ENCODE data around the gene PSORS1C2.

PSORS1C2 gene

DNA sequence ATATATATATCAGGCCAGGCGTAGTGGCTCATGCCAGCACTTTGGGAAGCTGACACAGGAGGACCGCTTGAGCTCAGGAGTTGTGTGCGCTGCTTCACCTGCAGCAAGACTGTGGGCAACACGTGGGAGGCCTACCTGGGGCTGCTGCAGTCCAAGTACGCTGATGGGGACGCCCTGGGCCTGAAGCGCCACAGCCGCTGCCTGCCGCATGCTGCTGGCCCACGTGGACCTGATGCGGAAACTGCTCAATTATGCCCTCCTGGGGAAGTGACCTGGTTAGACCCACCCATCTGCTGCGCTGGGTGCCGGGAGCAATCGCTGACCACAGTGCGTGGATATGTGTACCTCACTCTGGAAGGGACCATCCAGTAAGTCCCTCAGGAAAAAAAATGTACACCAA lies 1.8 kb upstream of the PSORS1C2 start:
- no peak for DNase-seq (ENCODE audit: low read depth)

DNA sequence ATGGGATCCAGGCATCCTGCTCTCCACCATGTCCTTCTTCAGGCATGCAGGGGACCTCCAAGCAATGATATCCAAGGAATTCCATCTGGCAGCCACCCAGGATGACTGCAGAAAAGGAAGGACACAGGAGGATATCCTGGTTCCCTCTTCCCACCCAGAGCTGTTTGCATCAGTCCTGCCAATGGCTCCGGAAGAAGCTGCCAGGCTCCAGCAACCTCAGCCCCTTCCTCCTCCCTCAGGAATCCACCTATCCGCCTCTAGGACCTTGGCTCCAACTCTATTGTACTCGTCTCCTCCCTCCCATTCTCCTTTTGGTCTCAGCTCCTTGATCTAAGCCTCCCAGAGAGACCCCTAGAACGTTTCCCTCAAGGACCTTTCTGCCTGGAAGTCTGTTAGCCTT lies 733 bp upstream of the PSORS1C2 start:
- peak; percentile 32 for DNase-seq (ENCODE audit: low read depth)

DNA sequence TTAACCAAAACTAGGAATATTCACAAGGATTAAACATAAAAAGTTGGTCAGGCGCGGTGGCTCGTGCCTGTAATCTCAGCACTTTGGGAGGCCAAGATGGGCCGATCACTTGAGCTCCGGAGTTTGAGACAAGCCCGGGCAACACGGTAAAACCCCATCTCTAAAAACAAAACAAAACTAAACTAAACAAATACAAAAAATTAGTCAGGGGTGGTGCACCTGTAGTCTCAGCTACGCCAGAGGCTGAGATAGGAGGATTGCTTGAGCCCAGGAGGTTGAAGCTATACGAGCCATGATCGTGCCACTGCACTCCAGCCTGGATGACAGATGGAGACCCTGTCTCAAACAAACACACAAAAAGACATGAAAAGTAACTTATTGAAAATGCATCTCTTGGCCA lies 3.2 kb downstream of the PSORS1C2 start:
- no peak for DNase-seq (ENCODE audit: low read depth)

DNA sequence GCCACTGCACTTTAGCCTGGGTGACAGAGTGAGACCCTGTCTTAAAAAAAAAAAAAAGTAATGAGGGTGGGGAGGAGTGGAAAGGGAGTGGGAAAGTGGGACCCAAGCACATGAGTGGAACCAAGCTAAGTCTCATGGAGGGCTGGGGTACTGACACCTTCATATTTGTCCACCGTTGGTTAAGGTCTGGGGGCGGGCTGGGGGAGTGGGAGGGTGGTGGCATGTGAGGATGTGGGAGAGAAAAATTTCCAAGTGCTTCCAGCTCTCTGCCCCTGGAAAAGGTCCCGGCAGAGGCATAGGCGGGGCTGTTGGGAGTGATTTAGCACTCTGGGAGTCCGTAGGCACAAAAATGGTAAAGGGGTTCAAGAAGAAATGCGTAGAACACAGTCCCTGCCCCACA lies 6.1 kb downstream of the PSORS1C2 start:
- no peak for DNase-seq (ENCODE audit: low read depth)

DNA sequence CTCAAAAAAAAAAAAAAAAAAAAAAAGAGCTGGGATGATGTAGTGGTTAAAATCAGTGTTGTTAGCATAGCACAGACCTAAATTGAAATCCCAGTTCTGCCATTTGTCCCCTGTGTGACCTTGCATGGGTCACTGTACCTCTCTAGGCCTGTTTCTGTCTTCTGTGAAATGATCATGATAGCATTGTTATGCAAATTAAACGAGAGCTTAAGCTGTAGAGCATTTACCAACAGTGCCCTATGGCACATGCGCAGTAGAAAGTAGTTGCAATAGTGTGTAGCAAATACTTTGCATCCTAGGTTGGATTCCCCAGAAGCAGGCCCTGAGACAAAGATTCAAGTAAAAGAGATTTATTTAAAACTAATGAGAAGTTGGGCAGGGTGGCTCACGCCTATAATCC lies 7.3 kb downstream of the PSORS1C2 start:
- DNase-seq (ENCODE audit: low read depth): no peak

DNA sequence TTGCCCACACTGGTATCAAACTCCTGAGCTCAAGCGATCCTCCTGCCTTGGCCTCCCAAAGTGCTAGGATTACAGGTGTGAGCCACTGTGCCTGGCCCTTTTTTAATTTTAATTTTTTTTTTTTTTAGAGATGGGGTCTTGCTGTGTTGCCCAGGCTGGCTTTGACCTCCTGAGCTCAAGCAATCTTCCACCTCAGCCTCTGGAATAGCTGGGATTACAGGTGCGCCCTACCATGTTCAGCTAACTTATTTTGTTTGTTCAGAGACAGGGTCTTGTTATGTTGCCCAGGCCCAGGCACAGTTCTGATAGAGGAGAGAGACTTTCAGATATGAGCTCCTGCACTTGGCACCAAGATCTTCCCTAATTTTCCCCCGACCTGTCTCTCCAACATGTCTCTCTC lies 8.1 kb downstream of the PSORS1C2 start:
- no peak for DNase-seq (ENCODE audit: low read depth)

DNA sequence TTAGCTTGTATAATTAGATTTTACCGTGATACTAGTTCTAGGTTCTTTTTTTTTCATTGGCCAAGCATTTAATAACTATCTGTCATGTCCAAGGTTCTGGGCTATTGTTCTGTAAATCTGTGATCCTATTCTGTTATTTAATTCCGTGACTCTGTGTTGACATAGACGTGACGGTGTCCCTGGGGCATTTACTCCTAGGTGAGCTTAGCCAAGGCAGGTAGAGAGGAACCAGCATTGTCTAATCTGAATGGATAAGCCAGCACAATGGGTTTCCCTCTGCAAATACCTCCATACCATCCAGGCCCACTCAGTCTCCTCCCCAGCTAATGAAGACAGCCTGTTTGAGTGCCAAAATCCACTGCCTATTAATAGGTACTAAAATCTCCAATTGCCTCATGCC lies 9.7 kb downstream of the PSORS1C2 start:
- DNase-seq (ENCODE audit: low read depth): no peak

DNA sequence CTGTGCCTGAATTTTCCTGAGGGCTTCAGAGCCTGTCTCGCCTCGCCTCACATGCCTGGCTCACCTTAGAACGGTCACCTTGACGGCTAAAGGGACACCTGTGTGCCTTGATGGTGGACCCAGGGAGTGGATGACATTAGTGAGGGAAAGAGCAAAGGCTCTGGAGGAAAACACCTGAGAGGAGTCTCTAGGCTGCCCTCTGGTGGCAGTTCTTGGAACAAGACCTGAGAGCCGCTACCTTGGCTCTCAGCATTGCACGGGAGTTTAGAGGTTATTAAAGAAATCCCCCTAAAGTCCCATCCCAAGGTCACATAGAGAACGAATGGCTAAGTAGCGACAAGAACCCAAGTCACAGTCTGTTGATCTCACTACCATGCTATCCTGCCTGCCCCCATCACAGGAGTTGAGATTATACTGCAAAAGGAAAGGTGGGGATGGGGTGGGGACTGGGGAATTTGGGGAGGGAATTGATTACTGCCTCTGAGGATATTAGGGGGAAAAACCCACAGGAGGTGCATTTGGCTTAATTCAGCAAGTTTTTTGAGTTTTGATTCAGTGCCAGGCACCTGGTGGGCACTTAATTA lies 10.7 kb downstream of the PSORS1C2 start:
- peak; percentile 65 for DNase-seq (ENCODE audit: low read depth)

DNA sequence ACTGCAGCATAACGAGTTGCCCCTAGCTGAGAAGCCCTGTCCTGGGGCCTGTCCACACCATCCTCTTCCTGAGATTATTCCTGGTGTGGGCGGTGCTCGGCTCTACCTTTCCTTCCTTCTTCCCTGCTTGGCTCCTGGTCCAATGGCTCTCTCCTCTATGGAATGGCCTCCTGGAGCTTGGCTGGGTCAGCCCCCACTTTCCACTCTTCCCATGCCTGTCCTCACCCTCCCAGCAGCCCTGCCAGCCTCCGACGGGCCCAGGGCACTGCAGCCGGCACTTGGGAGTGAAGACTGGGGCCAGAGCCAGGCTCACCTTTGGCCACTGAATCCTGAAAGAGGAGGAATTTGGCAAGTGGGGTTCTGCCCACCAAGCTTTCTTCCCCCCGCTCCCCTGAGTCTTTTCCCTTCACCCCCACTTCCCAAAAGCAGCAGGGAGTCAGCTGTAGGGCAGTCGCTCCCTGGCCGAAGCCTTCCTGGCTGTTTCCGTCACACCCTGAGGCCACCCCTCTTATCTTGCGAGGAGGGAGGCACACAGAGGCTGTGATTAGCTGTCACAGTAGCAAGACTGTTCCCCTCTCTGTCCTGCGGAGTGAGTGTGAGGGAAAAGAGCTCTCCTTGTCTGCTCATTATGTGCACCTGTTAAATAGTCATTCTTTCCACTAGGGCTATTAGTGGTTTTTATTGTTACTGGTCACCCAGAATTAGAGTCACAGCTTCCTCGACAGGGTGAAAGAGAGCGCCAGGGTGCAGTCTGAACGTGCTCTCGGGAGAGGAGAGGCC lies 12.3 kb downstream of the PSORS1C2 start:
- DNase-seq (ENCODE audit: low read depth): no peak

DNA sequence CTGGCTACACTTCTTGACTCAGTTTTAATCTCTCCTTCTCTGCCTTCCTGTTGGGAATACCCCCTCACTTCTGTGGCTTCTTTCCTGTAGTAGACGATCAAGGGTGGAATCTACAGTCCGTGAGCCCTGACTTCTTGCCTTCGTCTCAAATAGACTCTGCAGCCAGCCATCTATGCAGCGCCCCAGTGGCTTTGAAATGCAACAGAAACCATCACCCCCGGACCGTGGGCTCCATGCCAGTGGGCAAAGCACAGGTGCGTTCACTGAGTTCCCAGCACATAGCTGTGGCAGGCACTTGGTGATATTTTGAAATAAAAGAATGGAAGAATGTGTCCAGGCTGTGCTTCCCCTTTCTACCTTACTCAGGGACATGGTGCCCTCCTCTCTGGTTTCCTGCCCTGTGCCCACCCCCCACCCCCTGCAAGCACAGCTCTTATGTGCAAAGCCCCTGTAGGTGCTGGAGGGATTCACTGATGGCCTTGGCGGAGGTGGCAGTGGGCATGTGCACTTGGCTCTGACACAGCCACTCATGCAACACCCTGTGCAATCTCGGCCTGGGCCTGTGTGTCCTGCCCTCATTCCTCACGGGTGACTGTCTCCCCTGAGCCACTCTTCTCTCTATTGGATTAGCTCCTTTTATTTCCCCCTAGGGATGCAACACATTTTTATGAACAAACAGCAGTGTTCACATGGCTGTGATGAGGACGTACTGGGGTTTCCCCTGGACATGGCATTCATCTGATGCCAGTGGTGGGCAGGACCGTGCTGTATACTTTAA lies 13.1 kb downstream of the PSORS1C2 start:
- DNase-seq (ENCODE audit: low read depth): peak; percentile 79

DNA sequence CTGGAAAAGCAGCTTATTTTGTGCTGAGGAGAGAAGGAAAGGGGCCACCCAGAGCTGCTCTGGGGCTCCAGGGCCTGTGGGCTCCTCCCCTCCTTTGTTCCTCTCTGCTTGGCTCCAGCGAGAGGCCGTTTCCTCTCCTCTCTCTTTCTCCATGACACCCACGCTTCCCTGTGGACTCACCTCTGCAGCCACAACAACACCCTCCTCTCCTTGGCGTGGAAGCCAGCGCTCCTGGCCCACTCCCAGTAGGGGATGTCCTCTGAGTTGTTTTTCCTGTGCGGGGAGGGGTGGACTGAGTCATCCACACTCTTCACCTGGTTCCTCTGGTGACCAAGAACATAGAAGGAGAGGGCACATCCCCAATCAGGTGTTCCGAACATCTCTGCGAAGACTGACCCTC lies 13.7 kb downstream of the PSORS1C2 start:
- DNase-seq (ENCODE audit: low read depth): no peak

DNA sequence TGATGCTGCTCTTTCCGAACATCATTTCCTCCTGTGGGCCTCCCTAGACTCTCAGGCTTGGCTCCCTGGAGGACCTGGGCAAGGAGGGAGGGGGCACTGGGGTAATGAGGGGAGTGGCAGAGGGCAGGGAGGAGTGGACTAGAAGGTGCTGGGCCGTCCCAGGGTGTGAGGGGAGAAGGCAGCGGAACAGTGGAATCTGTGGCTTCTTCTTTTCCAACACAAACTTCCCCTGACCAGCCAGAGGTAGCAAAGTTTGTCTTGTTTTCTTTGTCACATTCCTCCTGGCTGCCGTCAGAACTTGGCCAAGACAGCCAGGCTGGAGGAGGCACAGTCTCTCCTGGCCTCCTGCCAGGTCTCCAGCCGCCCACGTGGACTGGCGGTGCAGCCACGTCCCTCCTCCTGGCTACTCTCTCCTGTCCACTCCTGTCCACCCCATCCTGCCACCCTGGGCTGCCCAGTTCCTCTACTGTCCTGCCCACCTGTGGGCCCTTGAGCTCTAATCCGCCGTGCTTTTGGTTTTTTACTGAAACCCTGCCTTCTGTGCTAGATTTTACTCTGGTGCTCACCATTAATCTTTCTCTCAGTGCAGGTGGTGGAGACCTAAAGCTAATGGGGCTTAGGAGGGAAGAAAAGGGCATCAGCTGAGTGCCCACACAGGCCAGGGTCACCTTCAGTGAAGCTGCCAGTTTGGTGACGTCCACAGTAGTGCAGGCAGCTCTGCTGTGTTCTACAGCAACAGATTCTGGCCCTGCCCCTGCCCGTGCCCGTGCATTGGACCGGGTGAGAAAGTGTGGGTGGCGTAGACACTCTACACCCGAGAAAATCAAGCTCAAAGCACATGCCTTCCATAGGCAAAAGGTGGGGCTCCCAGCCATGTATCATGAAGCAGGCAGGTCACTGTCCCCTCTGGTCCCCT lies 15.8 kb downstream of the PSORS1C2 start:
- peak; percentile 82 for DNase-seq (ENCODE audit: low read depth)

DNA sequence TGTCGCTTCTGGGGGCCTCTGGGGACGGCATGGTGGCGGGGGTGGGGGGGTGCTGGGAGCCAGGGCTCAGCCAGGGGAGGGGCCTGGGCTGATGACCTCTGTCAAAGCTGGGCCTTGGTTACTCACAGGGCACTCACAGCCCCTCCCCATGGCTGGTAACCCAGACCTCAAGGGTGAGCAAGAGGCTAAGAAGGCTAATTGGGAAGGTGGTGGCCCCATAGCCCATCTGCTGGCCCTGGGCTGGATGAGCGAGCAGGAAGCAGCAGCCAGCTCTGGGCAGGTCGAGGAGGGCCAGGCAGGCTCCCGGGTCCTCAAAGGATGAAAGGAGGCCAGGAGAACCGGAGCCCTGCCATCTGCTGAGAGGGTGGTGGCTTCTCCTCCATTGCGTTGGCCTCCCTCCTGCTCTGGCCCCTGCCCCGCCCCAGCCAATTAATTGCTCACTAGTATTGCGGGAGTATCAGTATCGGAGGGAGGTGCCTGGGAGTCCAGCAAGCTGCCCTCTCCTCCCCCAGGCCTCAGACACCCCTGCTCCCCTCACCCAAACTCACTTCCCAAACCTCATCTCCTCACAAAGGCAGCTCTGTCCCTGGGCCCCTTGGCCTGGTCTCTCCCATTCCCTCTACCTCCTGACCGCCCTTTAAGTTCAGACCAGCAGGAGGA lies 17.6 kb downstream of the PSORS1C2 start:
- no peak for DNase-seq (ENCODE audit: low read depth)

DNA sequence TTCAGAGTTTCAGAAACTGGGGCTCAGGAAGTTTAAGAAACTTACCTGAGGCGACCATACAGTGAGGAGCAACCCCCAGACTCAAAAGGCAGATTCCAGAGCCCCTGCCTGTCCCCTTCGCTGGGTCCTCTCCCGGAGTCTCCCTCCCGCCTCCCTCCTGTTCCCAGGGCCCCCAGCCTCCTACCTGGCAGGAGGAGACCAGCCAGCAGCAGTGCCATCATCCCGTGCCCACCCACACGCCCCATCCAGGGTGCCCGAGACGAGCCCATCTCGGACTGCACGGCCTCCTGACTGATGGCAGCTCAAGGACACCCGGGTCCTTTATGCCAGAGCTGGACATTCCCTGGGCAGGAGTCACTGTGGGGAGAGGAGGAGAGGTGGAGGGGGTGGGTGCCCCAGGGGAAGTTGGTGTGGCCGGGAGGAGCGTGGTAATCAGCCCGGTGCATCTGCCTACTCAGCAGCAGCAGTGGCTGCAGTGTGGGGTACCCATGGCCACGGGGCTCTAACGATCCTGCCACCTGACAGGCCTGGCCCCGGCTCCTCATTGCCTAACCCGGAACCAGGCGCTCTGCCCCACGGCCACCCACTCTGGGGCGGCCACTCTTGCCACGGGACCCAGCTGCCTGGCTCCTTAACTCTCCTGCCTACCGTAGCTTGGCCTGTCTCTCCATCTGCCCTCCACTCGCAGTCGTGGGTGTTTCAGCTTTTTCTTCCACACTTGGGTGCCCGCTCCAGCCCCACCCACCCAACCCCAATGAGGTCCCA lies 18.5 kb downstream of the PSORS1C2 start, which contains the start of gene CDSN:
TSS of gene CDSN (minus strand) at position 296 of the 765 bp plus-strand sequence. CDS start at position 269, 27 bp downstream.
- no peak for DNase-seq (ENCODE audit: low read depth)

DNA sequence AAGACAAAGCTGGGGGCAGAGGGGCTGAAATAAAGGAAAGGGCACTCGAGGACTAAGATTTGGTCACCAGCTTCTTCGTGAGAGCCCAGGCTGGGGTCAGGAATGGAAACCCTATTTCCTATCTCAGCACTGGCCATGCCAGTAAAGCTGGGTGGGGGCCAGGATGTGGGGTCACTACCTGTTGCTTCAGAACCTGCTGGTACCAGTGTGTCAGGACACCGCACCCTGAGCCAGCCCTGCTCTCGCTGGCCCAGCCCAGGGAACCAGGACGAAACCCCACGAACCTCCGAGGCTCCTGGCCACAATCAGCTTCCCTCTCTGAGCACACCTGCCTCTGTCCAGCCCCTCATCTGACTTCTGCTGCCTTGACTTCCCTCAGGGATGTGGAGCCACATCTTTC lies 20.7 kb downstream of the PSORS1C2 start:
- DNase-seq (ENCODE audit: low read depth): no peak

DNA sequence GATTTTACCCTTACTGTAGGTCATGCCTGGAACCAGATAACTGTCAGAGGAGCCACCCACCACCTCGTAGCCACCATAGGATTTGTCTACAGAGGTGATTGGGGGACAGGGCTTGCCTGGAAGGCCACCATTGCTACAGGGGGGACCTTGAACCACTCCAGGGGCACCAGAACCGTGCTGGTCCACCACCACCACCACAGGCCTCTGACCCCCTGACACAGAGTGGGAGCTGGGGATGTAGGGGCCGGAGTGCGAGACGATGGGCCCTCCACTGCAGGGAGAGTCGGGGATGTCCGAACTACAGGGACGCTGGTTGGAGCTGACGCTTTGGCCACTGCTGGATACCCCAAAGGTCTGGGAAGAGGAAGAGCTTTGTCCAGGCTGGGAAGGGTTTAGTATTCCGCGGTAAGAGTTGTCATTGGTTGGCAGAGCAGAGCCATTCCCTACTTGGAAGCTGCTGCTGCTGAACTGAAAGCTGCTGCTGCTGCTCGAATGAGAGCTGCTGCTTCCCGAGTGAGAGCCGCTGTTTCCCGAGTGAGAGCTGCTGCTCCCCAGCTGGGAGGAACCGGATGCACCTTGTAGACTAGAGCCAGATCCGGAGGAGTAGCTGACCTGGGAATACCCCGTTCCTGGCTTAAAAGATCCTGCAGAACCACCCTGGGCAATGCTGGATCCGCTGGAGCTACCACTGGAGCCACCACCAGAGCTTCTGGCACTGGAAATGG lies 22.0 kb downstream of the PSORS1C2 start:
- no peak for DNase-seq (ENCODE audit: low read depth)

DNA sequence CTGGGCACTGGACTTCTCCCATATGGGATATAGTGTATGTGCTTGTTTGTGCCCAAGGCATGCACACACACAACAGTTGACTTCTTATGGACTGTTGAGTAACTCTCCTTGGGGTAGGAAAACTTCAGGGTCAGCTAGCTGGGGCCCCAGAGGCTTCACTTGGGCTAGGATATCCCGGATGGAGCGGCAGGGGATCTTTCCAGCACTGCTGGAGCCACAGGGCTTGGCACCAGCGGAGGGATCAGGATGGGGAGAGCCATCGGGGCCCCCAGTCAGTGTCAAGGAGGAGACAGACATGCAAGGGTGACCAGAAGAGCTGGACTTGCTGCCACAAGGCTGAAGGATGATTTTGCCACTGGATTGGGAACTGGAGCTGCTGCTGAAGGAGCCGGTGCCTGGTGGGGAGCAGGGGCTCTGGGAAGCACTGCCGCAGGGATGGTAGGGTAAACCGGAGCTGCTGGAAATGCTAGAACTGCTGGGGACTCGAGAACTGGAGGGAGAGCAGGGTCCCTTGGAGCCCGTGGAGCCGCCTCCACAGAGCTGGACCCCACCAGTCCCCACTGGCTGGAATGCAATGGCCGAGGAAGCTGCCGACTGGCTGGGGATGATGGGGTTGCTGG lies 22.8 kb downstream of the PSORS1C2 start:
- DNase-seq (ENCODE audit: low read depth): no peak

DNA sequence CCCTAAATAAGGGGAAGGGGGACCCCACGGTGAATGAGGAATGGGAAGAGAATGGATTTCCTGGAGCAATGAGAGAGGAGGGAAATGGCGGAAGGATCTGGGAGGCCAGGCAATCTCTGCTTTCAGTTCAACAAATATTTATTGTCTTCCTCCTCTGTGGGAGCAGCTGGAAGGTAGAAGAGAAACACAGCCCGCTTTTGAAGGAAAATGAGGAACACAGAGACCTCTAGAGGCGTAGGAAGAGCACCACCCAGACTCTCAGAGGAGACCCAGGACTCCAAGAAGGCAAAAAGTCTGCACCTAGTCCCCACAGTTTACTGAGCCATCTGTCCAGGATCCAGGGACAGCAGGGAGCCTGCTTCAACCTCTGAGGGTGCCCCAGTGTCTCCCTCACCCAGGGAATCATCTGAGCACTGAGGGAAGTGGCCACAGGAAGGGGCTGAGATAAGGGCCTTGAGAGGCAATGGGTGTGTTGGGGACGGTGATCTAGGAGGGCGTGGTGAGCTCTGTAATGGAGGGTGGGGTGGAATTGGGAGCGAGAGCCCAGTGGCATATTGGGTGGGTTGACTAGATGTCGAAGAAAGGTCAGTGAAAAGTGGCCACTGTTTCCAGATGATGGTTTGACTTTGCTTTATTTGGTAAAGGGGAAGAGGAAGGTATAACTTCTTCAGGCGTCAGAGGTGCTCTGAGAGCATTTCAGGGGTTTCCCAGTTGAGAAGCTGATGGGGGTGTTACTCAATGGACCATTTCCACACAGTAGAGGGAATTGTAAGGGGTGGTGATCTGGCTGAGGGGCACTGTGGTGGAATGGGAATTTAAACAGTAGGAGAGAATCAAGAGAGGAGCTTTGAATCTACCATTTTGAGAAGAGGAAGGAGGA lies 23.7 kb downstream of the PSORS1C2 start:
- peak; percentile 79 for DNase-seq (ENCODE audit: low read depth)

DNA sequence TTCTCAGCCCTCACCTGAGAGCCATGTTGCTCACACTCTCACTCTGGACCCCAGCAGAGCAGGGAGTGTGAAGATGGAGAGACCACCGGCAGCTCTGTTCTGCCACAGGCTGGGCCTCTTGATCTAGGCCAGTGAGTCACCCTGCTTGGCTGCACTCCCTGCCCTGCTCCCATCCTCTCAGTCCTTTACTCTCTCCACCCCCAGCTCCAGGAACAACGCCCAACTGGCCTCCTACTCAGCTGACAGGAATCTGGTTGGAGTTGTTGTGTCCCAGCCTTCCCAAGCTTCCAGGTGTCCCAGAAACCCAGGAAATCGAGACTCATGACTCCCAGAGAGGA lies 24.4 kb downstream of the PSORS1C2 start, which contains the start of gene PSORS1C1:
TSS of gene PSORS1C1 (plus strand) at position 260 of the 338 bp plus-strand sequence. CDS start 14,833 bp downstream, outside the sequence.
- DNase-seq (ENCODE audit: low read depth): peak; percentile 96

All from ELR (cell line).